ENCODE measurements around the gene APC2. TPM values are rescaled to one million over a fixed set of nuclear protein-coding genes. Genes with fewer than 3 reads are reported as not detected.
A peak's percentile ranks its signal among the peaks of the same experiment; 100 is the strongest.

The APC2 gene, protein sequence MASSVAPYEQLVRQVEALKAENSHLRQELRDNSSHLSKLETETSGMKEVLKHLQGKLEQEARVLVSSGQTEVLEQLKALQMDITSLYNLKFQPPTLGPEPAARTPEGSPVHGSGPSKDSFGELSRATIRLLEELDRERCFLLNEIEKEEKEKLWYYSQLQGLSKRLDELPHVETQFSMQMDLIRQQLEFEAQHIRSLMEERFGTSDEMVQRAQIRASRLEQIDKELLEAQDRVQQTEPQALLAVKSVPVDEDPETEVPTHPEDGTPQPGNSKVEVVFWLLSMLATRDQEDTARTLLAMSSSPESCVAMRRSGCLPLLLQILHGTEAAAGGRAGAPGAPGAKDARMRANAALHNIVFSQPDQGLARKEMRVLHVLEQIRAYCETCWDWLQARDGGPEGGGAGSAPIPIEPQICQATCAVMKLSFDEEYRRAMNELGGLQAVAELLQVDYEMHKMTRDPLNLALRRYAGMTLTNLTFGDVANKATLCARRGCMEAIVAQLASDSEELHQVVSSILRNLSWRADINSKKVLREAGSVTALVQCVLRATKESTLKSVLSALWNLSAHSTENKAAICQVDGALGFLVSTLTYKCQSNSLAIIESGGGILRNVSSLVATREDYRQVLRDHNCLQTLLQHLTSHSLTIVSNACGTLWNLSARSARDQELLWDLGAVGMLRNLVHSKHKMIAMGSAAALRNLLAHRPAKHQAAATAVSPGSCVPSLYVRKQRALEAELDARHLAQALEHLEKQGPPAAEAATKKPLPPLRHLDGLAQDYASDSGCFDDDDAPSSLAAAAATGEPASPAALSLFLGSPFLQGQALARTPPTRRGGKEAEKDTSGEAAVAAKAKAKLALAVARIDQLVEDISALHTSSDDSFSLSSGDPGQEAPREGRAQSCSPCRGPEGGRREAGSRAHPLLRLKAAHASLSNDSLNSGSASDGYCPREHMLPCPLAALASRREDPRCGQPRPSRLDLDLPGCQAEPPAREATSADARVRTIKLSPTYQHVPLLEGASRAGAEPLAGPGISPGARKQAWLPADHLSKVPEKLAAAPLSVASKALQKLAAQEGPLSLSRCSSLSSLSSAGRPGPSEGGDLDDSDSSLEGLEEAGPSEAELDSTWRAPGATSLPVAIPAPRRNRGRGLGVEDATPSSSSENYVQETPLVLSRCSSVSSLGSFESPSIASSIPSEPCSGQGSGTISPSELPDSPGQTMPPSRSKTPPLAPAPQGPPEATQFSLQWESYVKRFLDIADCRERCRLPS (N-terminal part only)
- total RNA-seq = under 1 TPM; 0.07 to 0.15 TPM

DNA sequence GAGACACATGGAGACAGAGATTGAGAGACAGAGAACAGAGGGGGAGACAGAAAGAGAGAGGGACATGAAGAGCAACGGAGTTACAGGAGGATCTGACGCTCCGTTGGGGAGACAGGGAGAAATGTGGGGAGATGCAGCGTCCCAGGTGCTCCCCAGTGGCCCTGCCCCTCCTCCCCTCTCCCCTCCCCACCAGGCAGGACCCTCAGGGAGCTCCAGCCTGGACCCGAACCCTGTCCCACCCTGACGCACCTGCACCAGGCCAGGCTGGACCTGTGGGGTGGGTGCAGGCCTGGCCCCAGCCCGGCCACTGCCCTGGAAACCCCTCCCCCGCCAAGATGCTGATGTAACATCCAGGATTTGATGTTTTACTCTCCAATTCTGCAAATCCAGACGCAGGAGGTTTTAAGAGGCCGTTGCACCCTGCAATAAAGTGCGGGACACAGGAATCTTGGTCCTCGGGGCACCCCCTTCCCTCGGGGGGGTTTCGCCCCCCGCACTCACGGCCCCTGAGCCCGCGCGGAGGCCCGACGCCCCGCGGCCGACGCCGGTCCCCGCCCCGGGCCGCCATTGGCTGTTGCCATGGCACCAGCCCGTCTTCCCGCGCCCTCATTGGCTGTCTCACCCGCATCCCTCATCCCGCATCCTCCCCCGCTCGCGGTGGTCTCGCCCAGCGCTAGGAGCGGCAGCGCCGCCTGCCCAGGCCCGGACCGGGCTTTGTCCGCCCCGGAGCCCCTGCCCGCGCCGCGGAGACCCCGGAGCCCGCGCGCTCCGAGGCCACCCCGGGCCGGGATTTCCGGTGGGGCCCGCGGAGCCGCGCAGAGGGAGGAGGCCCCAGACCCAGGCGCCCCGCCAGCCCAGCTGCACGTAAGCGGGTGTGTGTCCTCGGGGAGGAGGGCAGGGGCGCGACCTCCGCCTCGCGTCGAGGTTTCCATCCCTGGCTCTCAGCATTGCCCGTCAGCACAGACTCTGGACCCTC is at the start of gene APC2:
Gene APC2 (plus strand): TSS at position 655 of the 976 bp plus-strand sequence. CDS start 2,881 bp downstream, outside the sequence.
- DNase-seq = no peak
- intact Hi-C loops (cut with micrococcal nuclease) = loop anchor here (5.0 to 10.0 kb wide), 2 partner anchors 63 to 315 kb away; partner anchors contain the start of gene ADAMTSL5
- Mint-ChIP-seq H3K36me3 (no peaks in the 10 kb centered on the region), H3K9me3 (no peaks in the 10 kb centered on the region), H3K27me3 (peaks cover 50% of the 10 kb centered on the region), H3K4me1 (ENCODE audit: low read depth) (peaks cover 17% of the 10 kb centered on the region), H3K27ac (no peak within 1 kb of the TSS), H3K4me3 (peak within 1 kb of the TSS; percentile 3)
- ChIA-PET CTCF (interaction anchor here (0.6 kb wide), 1 partner anchor 65 kb away, joined by 4 read pairs; no protein-coding TSS in a partner anchor), POLR2A (no interaction called here)

DNA sequence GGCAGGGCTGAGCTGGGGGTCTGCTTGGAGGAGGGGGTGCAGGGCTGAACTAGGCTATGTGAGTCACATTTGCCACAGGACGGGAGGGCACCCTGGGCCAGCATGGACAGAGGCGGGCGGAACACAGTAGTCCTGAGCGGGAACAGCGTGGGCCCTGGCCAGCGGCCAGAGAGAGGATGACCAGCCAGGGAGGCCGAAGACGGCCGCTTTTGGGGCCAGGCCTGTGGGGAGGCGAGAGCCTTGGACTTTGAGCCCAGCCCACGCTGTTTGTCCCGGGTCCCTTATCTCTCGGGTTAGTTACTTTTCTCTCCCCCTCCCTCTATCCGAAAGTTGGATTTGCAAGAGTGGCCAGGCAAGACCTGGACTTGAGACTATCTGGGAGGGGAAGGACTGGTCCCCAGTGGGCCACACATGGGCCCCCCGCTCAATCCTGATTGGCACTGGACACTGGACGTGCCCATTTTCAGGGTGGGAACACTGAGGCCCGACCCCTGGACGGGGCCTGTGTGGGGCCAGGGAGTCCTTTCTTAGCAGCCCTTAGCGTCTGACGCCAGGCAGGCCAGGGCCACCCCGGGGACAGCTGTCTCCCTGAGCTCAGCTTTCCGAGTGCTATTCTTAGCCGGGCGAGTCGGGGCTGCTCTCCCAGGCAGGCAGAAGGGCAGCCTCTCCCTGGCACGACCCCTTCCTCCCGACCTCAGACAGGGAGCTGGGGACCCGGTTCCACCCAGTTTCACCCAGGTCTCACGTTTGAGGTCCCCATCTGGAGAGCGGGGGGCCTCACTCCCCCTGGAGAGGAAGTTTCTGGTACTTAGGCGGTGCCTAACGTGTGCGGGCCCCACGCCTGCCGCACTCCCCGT is 49.4 kb upstream of the APC2 start:
- DNase-seq = no peak
- no peaks in the 10 kb centered on the region for H3K9me3 Mint-ChIP-seq
- intact Hi-C loops (cut with micrococcal nuclease) = no loop called here
- ChIA-PET POLR2A (no interaction called here), CTCF (interaction anchor here (0.6 to 1.1 kb wide), 2 partner anchors 18 to 38 kb away, joined by 3 read pairs; no protein-coding TSS in a partner anchor)
- H3K4me1 Mint-ChIP-seq (ENCODE audit: low read depth) = peaks cover 2% of the 10 kb centered on the region
- H3K27ac Mint-ChIP-seq = no peak overlapping the region
- H3K36me3 Mint-ChIP-seq = no peaks in the 10 kb centered on the region
- peak overlapping the region; percentile 70 for H3K4me3 Mint-ChIP-seq
- H3K27me3 Mint-ChIP-seq = peaks cover 2% of the 10 kb centered on the region

DNA sequence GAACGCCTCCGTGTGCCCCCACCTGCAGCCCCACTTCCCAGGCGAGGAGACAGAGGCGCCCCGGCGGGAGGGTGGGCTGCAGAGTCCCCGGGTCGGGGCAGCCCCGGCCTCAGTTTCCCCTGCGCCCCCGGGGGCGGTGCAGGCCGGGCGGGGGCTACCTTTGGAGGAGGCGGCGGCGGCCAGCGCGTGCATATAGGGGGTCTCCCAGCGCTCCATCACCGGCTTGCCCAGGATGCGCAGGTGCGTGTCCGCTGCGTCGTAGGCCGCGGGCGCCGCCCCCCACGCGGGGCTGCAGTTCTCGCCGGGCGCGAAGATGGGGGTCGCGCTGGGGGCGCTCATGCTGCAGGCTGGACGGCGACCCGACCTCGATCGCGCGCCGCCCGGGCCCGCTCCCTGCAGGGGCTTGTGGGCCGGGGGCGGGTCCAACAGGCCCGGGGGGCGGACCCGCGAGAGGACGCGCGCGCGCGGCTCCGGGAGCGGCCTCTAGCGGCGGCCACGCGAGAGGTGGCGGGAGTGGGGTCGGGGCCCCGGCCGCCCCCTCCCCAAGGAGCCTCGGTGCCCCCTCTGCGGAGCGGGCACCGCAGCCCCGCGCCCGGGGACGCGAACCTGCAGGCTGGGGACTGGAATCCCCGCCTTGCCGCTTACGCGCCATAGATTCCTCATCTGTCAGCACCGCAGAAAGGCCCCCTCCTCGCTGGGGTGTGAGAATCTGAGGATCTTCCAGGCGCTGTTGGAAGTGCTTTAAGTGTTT is 48.6 kb upstream of the APC2 start, which contains the start of gene GAMT:
Gene GAMT (minus strand): TSS at position 405 of the 751 bp plus-strand sequence. CDS start 66 bp downstream, at position 339.
- H3K27me3 Mint-ChIP-seq = peaks cover 2% of the 10 kb centered on the region
- no peaks in the 10 kb centered on the region for H3K36me3 Mint-ChIP-seq
- intact Hi-C loops (cut with micrococcal nuclease) = no loop called here

DNA sequence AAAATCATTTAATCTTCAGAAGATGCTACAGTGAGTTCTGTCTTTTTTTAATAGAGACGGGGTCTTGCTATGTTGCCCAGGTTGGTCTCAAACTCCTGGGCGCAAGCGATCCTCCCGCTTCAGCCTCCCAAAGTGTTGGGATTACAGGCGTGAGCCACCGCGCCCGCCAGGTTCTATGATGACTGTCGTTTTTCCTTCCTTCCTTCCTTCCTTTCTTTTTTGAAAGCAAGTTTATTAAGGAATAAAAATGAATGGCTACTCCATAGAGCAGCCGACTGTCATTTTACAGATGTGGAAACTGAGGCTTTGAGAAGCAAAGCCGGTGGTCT is 48.1 kb upstream of the APC2 start:
- ChIA-PET POLR2A (no interaction called here), CTCF (no interaction called here)
- no peaks in the 10 kb centered on the region for H3K9me3 Mint-ChIP-seq
- H3K27me3 Mint-ChIP-seq = peaks cover 2% of the 10 kb centered on the region
- H3K4me3 Mint-ChIP-seq = peak overlapping the region; percentile 43
- DNase-seq = no peak
- peaks cover 4% of the 10 kb centered on the region for H3K4me1 Mint-ChIP-seq (ENCODE audit: low read depth)
- no peak overlapping the region for H3K27ac Mint-ChIP-seq
- H3K36me3 Mint-ChIP-seq = no peaks in the 10 kb centered on the region
- intact Hi-C loops (cut with micrococcal nuclease) = no loop called here

More for the DNA sequence above, 48.6 kb upstream of the APC2 start, which contains the start of gene GAMT:
- H3K4me1 Mint-ChIP-seq (ENCODE audit: low read depth) = peaks cover 2% of the 10 kb centered on the region
- no peaks in the 10 kb centered on the region for H3K9me3 Mint-ChIP-seq
- CTCF ChIA-PET = interaction anchor here (1.1 kb wide), 1 partner anchor 18 kb away, joined by 3 read pairs; no protein-coding TSS in a partner anchor
- no peak within 1 kb of the TSS for H3K27ac Mint-ChIP-seq
- peak; percentile 61 for DNase-seq
- H3K4me3 Mint-ChIP-seq = peak within 1 kb of the TSS; percentile 70
- POLR2A ChIA-PET = no interaction called here

DNA sequence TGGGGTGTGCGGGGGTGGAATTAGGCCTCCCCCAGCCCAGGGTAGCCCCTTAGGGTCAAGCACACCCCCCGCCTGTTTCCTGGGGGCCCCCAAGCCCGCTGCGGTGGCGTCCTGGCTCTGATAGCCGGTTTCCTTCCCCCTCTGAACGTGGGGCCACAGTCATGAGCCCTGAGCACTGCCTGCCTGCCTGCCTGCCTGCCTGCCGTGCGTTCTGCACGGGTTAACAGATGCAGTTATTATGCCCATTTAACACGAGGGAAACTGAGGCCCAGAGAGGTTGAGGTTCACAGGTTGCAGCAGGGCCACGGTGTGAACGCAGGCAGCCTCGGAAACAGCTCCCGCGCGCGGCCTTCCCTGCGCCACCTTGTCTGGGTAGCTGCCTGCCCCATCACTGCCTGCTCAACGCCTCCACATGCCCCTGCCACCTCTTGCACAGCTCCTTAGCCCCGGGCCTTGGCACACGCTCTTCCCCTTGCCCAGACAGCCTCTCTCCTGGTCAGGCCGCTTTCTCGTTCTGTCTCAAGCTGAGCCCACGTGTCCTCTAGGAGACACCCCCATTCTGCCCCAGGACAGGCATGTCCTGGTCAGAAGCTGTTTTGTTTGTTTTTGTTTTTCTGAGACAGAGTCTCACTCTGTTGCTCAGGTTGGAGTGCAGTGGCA is 47.4 kb upstream of the APC2 start:
- no peak for DNase-seq
- Mint-ChIP-seq H3K4me1 (ENCODE audit: low read depth) (peaks cover 4% of the 10 kb centered on the region), H3K27me3 (peaks cover 2% of the 10 kb centered on the region), H3K27ac (no peak overlapping the region), H3K9me3 (no peaks in the 10 kb centered on the region), H3K4me3 (peak overlapping the region; percentile 16), H3K36me3 (no peaks in the 10 kb centered on the region)
- POLR2A ChIA-PET = no interaction called here
- CTCF ChIA-PET = interaction anchor here (1.0 to 1.5 kb wide), 2 partner anchors 158 to 424 kb away, joined by 3 to 4 read pairs; no protein-coding TSS in a partner anchor
- intact Hi-C loops (cut with micrococcal nuclease) = no loop called here

DNA sequence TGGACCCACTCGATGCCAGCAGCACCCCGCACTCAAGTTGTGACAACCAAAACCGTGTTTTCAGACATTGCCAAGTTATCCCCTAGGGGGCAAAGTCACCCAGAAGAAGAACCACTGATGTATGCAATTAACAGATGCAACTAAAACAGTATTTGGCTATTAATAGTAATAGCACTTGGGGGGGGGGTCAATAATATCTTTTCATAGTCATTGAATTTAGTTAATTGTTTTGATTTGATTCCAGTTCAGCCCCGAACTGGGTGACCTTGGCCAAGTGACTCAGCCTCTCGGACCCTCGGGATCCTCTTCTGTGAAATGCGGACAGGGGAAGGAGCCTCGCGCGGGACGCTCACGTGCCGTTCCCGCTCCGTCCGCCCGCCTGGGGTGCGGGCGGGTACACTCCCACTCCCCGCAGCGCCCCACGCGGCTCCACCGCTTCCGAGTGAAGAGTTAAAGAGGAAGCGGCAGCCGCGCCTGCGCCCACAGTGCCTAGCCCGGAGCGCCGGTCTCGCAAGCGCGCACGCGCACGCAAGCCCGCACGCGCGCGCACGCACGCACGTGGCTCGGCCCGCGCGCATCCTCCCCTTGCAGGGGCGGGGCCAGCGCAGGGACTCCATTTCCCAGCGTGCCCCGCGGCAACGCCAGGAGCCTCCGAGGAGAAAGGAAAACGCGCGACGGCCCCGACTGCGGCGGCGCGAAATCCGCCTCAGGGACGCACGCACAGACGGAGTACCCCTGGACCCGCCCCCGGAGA is 43.0 kb upstream of the APC2 start:
- Mint-ChIP-seq H3K4me3 (peak overlapping the region; percentile 67), H3K36me3 (peaks cover 22% of the 10 kb centered on the region), H3K27me3 (peaks cover 2% of the 10 kb centered on the region), H3K27ac (peak overlapping the region; percentile 62), H3K4me1 (ENCODE audit: low read depth) (peaks cover 36% of the 10 kb centered on the region), H3K9me3 (no peaks in the 10 kb centered on the region)
- ChIA-PET POLR2A (no interaction called here), CTCF (interaction anchor here (1.8 kb wide), 1 partner anchor 51 kb away, joined by 4 read pairs; no protein-coding TSS in a partner anchor)
- DNase-seq = peak; percentile 99
- intact Hi-C loops (cut with micrococcal nuclease) = loop anchor here (1.0 to 2.0 kb wide), 5 partner anchors 24 to 246 kb away; partner anchors contain the start of genes FAM174C, MIDN, NDUFS7 and RPS15

DNA sequence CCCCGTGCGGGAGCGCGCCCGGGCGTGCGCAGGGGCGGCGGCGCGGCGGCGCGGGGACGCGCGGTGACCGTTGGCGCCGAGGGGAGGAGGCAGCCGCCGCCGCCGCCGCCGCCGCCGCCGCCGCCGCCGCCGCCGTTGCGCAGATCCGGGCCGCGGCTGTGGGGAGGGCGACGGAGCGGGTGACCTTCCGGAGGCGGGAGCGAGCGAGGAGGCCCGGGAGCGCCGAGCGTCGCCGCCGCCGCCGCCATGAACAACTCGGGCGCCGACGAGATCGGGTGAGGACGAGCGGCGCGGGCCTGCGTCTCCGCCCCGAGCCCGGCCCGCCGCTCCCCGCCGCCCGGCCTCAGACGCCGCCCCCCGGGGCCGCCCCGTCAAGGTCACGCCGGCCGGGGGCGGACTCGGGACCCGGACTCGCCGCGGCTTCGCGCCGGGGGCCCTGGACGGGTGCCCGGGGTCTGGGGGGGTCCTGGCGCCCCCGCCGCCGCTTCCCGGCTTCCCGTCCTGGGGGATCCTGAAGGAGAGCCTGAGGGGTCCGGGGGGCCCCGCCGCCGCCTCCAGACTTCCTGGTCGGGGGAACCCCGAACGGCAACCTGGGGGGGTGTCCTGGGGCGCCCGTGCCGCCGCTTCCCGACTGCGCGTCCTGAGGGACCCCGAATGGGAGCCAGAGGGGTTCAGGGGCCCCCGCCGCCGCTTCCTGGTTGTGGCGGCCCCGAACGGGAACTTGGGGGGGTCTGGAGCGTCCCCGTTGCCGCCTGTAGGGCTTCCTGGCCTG is 42.2 kb upstream of the APC2 start, which contains the start of gene DAZAP1:
Gene DAZAP1 (plus strand): TSS at position 59 of the 772 bp plus-strand sequence. CDS start 188 bp downstream, at position 247.
- H3K9me3 Mint-ChIP-seq = no peaks in the 10 kb centered on the region
- peaks cover 1% of the 10 kb centered on the region for H3K27me3 Mint-ChIP-seq
- peak within 1 kb of the TSS; percentile 62 for H3K27ac Mint-ChIP-seq
- ChIA-PET CTCF (interaction anchor here (1.0 to 1.3 kb wide), 2 partner anchors 29 to 92 kb away, joined by 3 to 4 read pairs; no protein-coding TSS in a partner anchor), POLR2A (no interaction called here)
- peak within 1 kb of the TSS; percentile 94 for H3K4me3 Mint-ChIP-seq
- peaks cover 42% of the 10 kb centered on the region for H3K4me1 Mint-ChIP-seq (ENCODE audit: low read depth)
- DNase-seq = peak; percentile 39
- intact Hi-C loops (cut with micrococcal nuclease) = loop anchor here (1.0 to 2.0 kb wide), 5 partner anchors 24 to 246 kb away; partner anchors contain the start of genes FAM174C, MIDN, NDUFS7 and RPS15
- peaks cover 23% of the 10 kb centered on the region for H3K36me3 Mint-ChIP-seq
